SK-N-SH treated with all-trans-retinoic acid at 6 μM for 48 hours (cell line): Measurements from ENCODE around the gene LSAMP.

Experiments
- ATAC-seq: fragments of 200-7000 bp; cut with Tn5 transposase; 3 replicates; pipeline ENCODE4 v1.9.1; 2020; ENCODE audit warnings: mild to moderate bottlenecking, moderate library complexity
- ARNTL ChIP-seq: fragments of 450-650 bp; formaldehyde crosslinking; IDR thresholded peaks from 2 replicates; pipeline ENCODE4 v1.5.0; 2020; ENCODE audit warnings: low read depth, mild to moderate bottlenecking, moderate library complexity, borderline replicate concordance
- CREB5 ChIP-seq: fragments of 250-450 bp; sonication (Bioruptor Pico); IDR thresholded peaks from 2 replicates; pipeline ENCODE4 v1.5.1; 2020; ENCODE audit warnings: low read depth, mild to moderate bottlenecking, moderate library complexity
- CSDC2 ChIP-seq: fragments of 250-450 bp; sonication (Bioruptor Pico); IDR thresholded peaks from 2 replicates; pipeline ENCODE4 v1.5.0; 2020; ENCODE audit warnings: mild to moderate bottlenecking, moderate library complexity
- CSRNP3 ChIP-seq: fragments of 250-450 bp; sonication (Bioruptor Pico); IDR thresholded peaks from 2 replicates; pipeline ENCODE4 v1.5.1; 2021; ENCODE audit warnings: mild to moderate bottlenecking, moderate library complexity
- ESRRG ChIP-seq: fragments of 250-450 bp; sonication (Bioruptor Pico); IDR thresholded peaks from 2 replicates; pipeline ENCODE4 v1.6.1; 2021; ENCODE audit warnings: mild to moderate bottlenecking
- GLIS3 ChIP-seq: fragments of 250-450 bp; sonication (Bioruptor Pico); IDR thresholded peaks from 2 replicates; pipeline ENCODE4 v1.5.0; 2020; ENCODE audit warnings: mild to moderate bottlenecking, moderate library complexity
- ISL1 ChIP-seq: fragments of 250-450 bp; sonication (Bioruptor Pico); IDR thresholded peaks from 2 replicates; pipeline ENCODE4 v2.1.2; 2022; ENCODE audit warnings: mild to moderate bottlenecking, moderate library complexity
- PATZ1 ChIP-seq: fragments of 250-450 bp; sonication (Bioruptor Pico); IDR thresholded peaks from 2 replicates; pipeline ENCODE4 v1.8.0; 2020; ENCODE audit warnings: mild to moderate bottlenecking, moderate library complexity, borderline replicate concordance
- POU6F1 ChIP-seq: fragments of 250-450 bp; sonication (Bioruptor Pico); IDR thresholded peaks from 2 replicates; pipeline ENCODE4 v1.8.0; 2021; ENCODE audit warnings: low read depth, mild to moderate bottlenecking, moderate library complexity, borderline replicate concordance
- PPARA ChIP-seq: fragments of 250-450 bp; sonication (Bioruptor Pico); IDR thresholded peaks from 2 replicates; pipeline ENCODE4 v1.5.0; 2020; ENCODE audit warnings: mild to moderate bottlenecking, borderline replicate concordance
- RARB ChIP-seq: fragments of 250-450 bp; sonication (Bioruptor Pico); IDR thresholded peaks from 2 replicates; pipeline ENCODE4 v1.8.0; 2021; ENCODE audit warnings: mild to moderate bottlenecking, moderate library complexity
- TOX ChIP-seq: fragments of 250-450 bp; sonication (Bioruptor Pico); IDR thresholded peaks from 2 replicates; pipeline ENCODE4 v1.8.0; 2021; ENCODE audit warnings: mild to moderate bottlenecking, moderate library complexity, borderline replicate concordance
- TSHZ2 ChIP-seq: fragments of 250-450 bp; sonication (Bioruptor Pico); IDR thresholded peaks from 2 replicates; pipeline ENCODE4 v1.5.0; 2020; ENCODE audit warnings: mild to moderate bottlenecking, moderate library complexity
- ZC3H10 ChIP-seq: fragments of 250-450 bp; sonication (Bioruptor Pico); IDR thresholded peaks from 2 replicates; pipeline ENCODE4 v1.5.1; 2021; ENCODE audit warnings: mild to moderate bottlenecking, moderate library complexity
- ZFP3 ChIP-seq: fragments of 250-450 bp; sonication (Bioruptor Pico); IDR thresholded peaks from 2 replicates; pipeline ENCODE4 v1.5.0; 2020; ENCODE audit warnings: mild to moderate bottlenecking, moderate library complexity
- ZNF565 ChIP-seq: fragments of 450-650 bp; formaldehyde crosslinking; conservative IDR thresholded peaks from 2 replicates; pipeline ENCODE4 v1.5.0; 2020; ENCODE audit warnings: low read depth, mild to moderate bottlenecking, moderate library complexity
- ZNF70 ChIP-seq: fragments of 450-650 bp; formaldehyde crosslinking; IDR thresholded peaks from 2 replicates; pipeline ENCODE4 v1.5.0; 2020; ENCODE audit warnings: mild to moderate bottlenecking, moderate library complexity

Gene LSAMP

GRCh38 chr3:116200956-116201690 is 244.2 kb downstream of the LSAMP start:
- ATAC-seq = no peak
- TF ChIP-seq ZFP3 (no peak), GLIS3 (CRISPR knock-in tag) (no peak), RARB (no peak), TOX (CRISPR knock-in tag) (no peak), PPARA (no peak), ZNF70 (CRISPR knock-in tag) (no peak), ARNTL (CRISPR knock-in tag) (no peak), POU6F1 (CRISPR knock-in tag) (no peak), ZNF565 (CRISPR knock-in tag) (no peak)

GRCh38 chr3:116199063-116199462 is 246.2 kb downstream of the LSAMP start:
- no peak for ATAC-seq

More at GRCh38 chr3:116199063-116199462, 246.2 kb downstream of the LSAMP start:
- TF ChIP-seq CREB5 (no peak), CSDC2 (CRISPR knock-in tag) (no peak), ZFP3 (no peak), ESRRG (CRISPR knock-in tag) (no peak), ISL1 (CRISPR knock-in tag) (no peak), ARNTL (CRISPR knock-in tag) (no peak), ZNF565 (CRISPR knock-in tag) (no peak), PPARA (no peak), ZNF70 (CRISPR knock-in tag) (no peak), TSHZ2 (no peak), ZC3H10 (CRISPR knock-in tag) (no peak), POU6F1 (CRISPR knock-in tag) (no peak), RARB (no peak), CSRNP3 (CRISPR knock-in tag) (no peak), PATZ1 (CRISPR knock-in tag) (no peak)
